NCI-H1105 treated with DMSO at 0.1 percent for 48 hours (cell line): Measurements from ENCODE around the gene KRTAP9-4.
"Not testable (repeated sequence)": the region's sequence is repeated elsewhere in the genome, so short reads cannot be mapped to it uniquely, and the experiment has no call there.

Experiments used
- DNase-seq: peaks from one replicate; lab custom pipeline; 2025; lab: John Stamatoyannopoulos, UW

The KRTAP9-4 gene

GRCh38 chr17:41265078-41265477 lies 15.6 kb downstream of the KRTAP9-4 start, which contains the start of gene KRTAP9-6:
KRTAP9-6 (plus strand) TSS chr17:41265378; CDS start chr17:41265378, 0 bp downstream.
- DNase-seq: no peak

- DNase-seq: no peak
Observed at GRCh38 chr17:41267711-41268110, 18.2 kb downstream of the KRTAP9-4 start.

- not testable (repeated sequence) for DNase-seq
Observed at GRCh38 chr17:41271323-41271722, 21.8 kb downstream of the KRTAP9-4 start.

GRCh38 chr17:41271858-41272257 lies 22.4 kb downstream of the KRTAP9-4 start:
- no peak for DNase-seq

- DNase-seq: not testable (repeated sequence)
Observed at GRCh38 chr17:41275648-41276190, 26.2 kb downstream of the KRTAP9-4 start, which contains the start of gene KRTAP9-7. KRTAP9-7 (plus strand) TSS chr17:41275698; CDS start chr17:41275698, 0 bp downstream.

- DNase-seq: no peak
Observed at GRCh38 chr17:41278176-41278955, 28.9 kb downstream of the KRTAP9-4 start.

GRCh38 chr17:41284043-41284442 lies 34.6 kb downstream of the KRTAP9-4 start:
- DNase-seq: no peak

- no peak for DNase-seq
Observed at GRCh38 chr17:41284546-41284945, 35.1 kb downstream of the KRTAP9-4 start.

GRCh38 chr17:41287050-41287449 lies 37.6 kb downstream of the KRTAP9-4 start:
- DNase-seq: no peak

GRCh38 chr17:41294016-41294415 lies 44.5 kb downstream of the KRTAP9-4 start:
- DNase-seq: no peak

- DNase-seq: no peak
Observed at GRCh38 chr17:41296846-41297245, 47.4 kb downstream of the KRTAP9-4 start.

GRCh38 chr17:41298458-41299135 lies 49.1 kb downstream of the KRTAP9-4 start:
- DNase-seq: no peak
